Parathyroid adenoma (tissue), 2 donors: Measurements from ENCODE around the gene SETD3.

Experiments used
- H2AFZ ChIP-seq: fragments of 300-600 bp; sonication (generic); one replicate; pipeline ENCODE4 v1.7.0; 2017; ENCODE audit warnings: antibody characterized with exemption, mild to moderate bottlenecking
- H3K27ac ChIP-seq: fragments of 300-600 bp; sonication (generic); one replicate; pipeline ENCODE4 v1.7.0; 2017
- H3K27me3 ChIP-seq: fragments of 300-600 bp; sonication (generic); one replicate; pipeline ENCODE4 v1.7.0; 2017; ENCODE audit warnings: low read length; ENCODE audit not compliant: control insufficient read depth, insufficient read depth
- H3K36me3 ChIP-seq: fragments of 300-600 bp; sonication (generic); one replicate; pipeline ENCODE4 v1.7.0; 2017; ENCODE audit warnings: low read length; ENCODE audit not compliant: control insufficient read depth, insufficient read depth
- H3K4me1 ChIP-seq: fragments of 300-600 bp; sonication (generic); one replicate; pipeline ENCODE4 v1.7.0; 2017; ENCODE audit warnings: control low read depth
- H3K4me2 ChIP-seq: fragments of 300-600 bp; sonication (generic); one replicate; pipeline ENCODE4 v1.7.0; 2017; ENCODE audit warnings: low read length
- H3K4me3 ChIP-seq: fragments of 300-600 bp; sonication (generic); one replicate; pipeline ENCODE4 v1.7.0; 2017; ENCODE audit warnings: low read depth, low read length
- H3K79me2 ChIP-seq: fragments of 300-600 bp; sonication (generic); one replicate; pipeline ENCODE4 v1.7.0; 2017; ENCODE audit warnings: control low read depth
- H3K9ac ChIP-seq: fragments of 300-600 bp; sonication (generic); one replicate; pipeline ENCODE4 v1.7.0; 2017; ENCODE audit warnings: mild to moderate bottlenecking
- H3K9me3 ChIP-seq: fragments of 300-600 bp; sonication (generic); one replicate; pipeline ENCODE4 v1.7.0; 2017; ENCODE audit warnings: low read length; ENCODE audit not compliant: control insufficient read depth
- TF ChIP-seq, protein P1 (sequence below): fragments of 300-600 bp; sonication (generic); IDR thresholded peaks from one replicate; pipeline ENCODE4 v1.7.0; 2017; ENCODE audit warnings: antibody characterized with exemption, mild to moderate bottlenecking
- donor health status: primary hyperparathyroidism.

Gene SETD3

DNA sequence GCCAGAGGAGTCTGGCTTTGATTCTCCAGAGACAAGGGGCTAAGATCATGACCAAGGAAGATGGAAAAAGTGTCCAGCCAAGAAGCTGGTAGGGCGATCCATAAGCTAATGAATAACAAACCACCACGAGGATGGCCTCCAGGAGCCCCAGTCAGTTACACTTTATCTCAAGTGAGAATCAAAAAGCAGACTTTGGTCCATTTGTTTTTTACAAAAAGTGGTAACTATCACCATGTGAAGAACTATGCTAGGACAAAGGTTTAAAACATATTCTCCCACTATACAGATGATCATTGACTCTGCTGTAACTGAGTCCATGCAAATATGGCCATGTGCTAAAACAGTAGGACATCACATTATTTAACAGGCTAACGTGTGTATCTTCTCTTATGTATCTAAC, 13.9 kb downstream of the SETD3 start:
- TF ChIP-seq, protein P1, sequence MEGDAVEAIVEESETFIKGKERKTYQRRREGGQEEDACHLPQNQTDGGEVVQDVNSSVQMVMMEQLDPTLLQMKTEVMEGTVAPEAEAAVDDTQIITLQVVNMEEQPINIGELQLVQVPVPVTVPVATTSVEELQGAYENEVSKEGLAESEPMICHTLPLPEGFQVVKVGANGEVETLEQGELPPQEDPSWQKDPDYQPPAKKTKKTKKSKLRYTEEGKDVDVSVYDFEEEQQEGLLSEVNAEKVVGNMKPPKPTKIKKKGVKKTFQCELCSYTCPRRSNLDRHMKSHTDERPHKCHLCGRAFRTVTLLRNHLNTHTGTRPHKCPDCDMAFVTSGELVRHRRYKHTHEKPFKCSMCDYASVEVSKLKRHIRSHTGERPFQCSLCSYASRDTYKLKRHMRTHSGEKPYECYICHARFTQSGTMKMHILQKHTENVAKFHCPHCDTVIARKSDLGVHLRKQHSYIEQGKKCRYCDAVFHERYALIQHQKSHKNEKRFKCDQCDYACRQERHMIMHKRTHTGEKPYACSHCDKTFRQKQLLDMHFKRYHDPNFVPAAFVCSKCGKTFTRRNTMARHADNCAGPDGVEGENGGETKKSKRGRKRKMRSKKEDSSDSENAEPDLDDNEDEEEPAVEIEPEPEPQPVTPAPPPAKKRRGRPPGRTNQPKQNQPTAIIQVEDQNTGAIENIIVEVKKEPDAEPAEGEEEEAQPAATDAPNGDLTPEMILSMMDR: no peak
- Histone ChIP-seq H3K4me3 (no peak overlapping the region), H3K79me2 (peaks cover 38% of the 10 kb centered on the region), H3K27me3 (no peaks in the 10 kb centered on the region), H3K9ac (no peak overlapping the region), H3K4me2 (no peak overlapping the region), H3K4me1 (peaks cover 4% of the 10 kb centered on the region), H3K27ac (no peak overlapping the region), H2AFZ (no peak overlapping the region), H3K9me3 (no peaks in the 10 kb centered on the region), H3K36me3 (no peaks in the 10 kb centered on the region)

- Histone ChIP-seq H2AFZ (no peak overlapping the region), H3K27ac (no peak overlapping the region), H3K9me3 (no peaks in the 10 kb centered on the region), H3K9ac (no peak overlapping the region), H3K4me3 (no peak overlapping the region), H3K79me2 (peaks cover 25% of the 10 kb centered on the region), H3K27me3 (no peaks in the 10 kb centered on the region), H3K4me2 (no peak overlapping the region), H3K4me1 (peaks cover 4% of the 10 kb centered on the region), H3K36me3 (no peaks in the 10 kb centered on the region)
- TF ChIP-seq, protein P1: no peak
Measured at GRCh38 chr14:99465288-99465687, 15.4 kb downstream of the SETD3 start.

- H3K4me1 ChIP-seq: peaks cover 4% of the 10 kb centered on the region
- no peaks in the 10 kb centered on the region for H3K36me3 ChIP-seq
- H3K27me3 ChIP-seq: no peaks in the 10 kb centered on the region
- H3K4me3 ChIP-seq: no peak overlapping the region
- no peak overlapping the region for H3K9ac ChIP-seq
- H3K27ac ChIP-seq: no peak overlapping the region
- TF ChIP-seq, protein P1: no peak
- H3K4me2 ChIP-seq: no peak overlapping the region
- H3K9me3 ChIP-seq: no peaks in the 10 kb centered on the region
- peaks cover 16% of the 10 kb centered on the region for H3K79me2 ChIP-seq
- H2AFZ ChIP-seq: no peak overlapping the region
Measured at GRCh38 chr14:99463974-99464373, 16.7 kb downstream of the SETD3 start.

- TF ChIP-seq, protein P1: no peak
- Histone ChIP-seq H3K4me1 (no peaks in the 10 kb centered on the region), H2AFZ (no peak overlapping the region), H3K79me2 (peaks cover 9% of the 10 kb centered on the region), H3K27me3 (no peaks in the 10 kb centered on the region), H3K9me3 (no peaks in the 10 kb centered on the region), H3K27ac (no peak overlapping the region), H3K4me3 (no peak overlapping the region), H3K36me3 (no peaks in the 10 kb centered on the region), H3K9ac (no peak overlapping the region), H3K4me2 (no peak overlapping the region)
Measured at GRCh38 chr14:99462210-99462609, 18.4 kb downstream of the SETD3 start.

DNA sequence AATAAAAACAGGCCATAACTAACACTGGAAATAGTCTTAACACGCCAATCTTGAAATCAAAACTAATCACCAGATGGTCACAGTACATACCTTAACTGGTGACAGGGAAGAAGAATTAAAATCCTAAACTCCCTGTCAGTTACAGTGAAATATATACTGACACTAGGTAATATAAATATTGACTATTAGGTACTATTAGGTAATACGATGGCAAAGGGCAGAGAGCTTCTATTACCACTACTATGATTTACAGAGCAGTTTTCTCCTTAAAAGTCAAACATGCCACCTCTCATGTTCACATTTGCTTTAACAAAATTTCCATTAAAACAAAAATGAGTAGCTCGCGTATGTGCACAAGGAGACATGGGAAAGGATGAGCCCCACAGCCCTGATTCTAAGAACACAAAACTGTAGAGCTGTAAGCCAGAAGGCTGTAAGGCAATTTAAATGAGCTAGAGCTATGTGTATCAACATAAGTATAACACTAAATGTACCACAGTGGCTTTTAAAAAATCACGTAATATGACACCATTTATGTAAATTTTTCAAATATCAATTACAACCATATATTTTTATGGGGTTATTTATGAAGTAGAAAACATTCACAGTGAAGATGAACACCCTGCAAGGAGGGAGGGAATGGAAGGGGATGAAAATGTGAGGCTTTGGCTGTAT, 19.1 kb downstream of the SETD3 start:
- Histone ChIP-seq H3K9ac (no peak overlapping the region), H3K4me3 (no peak overlapping the region), H3K36me3 (no peaks in the 10 kb centered on the region), H3K4me1 (no peaks in the 10 kb centered on the region), H3K79me2 (peaks cover 9% of the 10 kb centered on the region), H3K27ac (no peak overlapping the region), H3K9me3 (no peaks in the 10 kb centered on the region), H3K27me3 (no peaks in the 10 kb centered on the region), H3K4me2 (no peak overlapping the region), H2AFZ (no peak overlapping the region)
- TF ChIP-seq, protein P1: no peak
